HG03457 (cell line): ENCODE data around the gene TLE3.
"Not testable (repeated sequence)": the region's sequence is repeated elsewhere in the genome, so short reads cannot be mapped to it uniquely, and the experiment has no call there.

Source experiments
- ATAC-seq: cut with Tn5 transposase; IDR thresholded peaks from one replicate; pipeline ENCODE4 v1.9.1; 2021; ENCODE audit warnings: moderate number of reproducible peaks; ENCODE audit not compliant: unreplicated experiment

Gene TLE3

GRCh38 chr15:70127288-70127746 is 29.6 kb upstream of the TLE3 start:
- no peak for ATAC-seq

GRCh38 chr15:70126362-70126761 is 28.6 kb upstream of the TLE3 start:
- no peak for ATAC-seq

GRCh38 chr15:70125605-70126004 is 27.9 kb upstream of the TLE3 start:
- no peak for ATAC-seq

- ATAC-seq, result no peak
These were observed 24.0 kb upstream of the TLE3 start for GRCh38 chr15:70121624-70122302.

GRCh38 chr15:70120958-70121623 is 23.4 kb upstream of the TLE3 start:
- no peak for ATAC-seq

GRCh38 chr15:70119911-70120508 is 22.3 kb upstream of the TLE3 start:
- no peak for ATAC-seq

GRCh38 chr15:70118599-70118998 is 20.9 kb upstream of the TLE3 start:
- no peak for ATAC-seq

- ATAC-seq, result no peak
These were observed 18.6 kb upstream of the TLE3 start for GRCh38 chr15:70116317-70116716.

GRCh38 chr15:70114221-70114620 is 16.5 kb upstream of the TLE3 start:
- no peak for ATAC-seq

GRCh38 chr15:70113304-70113700 is 15.6 kb upstream of the TLE3 start:
- no peak for ATAC-seq

GRCh38 chr15:70112572-70113303 is 15.0 kb upstream of the TLE3 start:
- not testable (repeated sequence) for ATAC-seq

GRCh38 chr15:70112074-70112395 is 14.3 kb upstream of the TLE3 start:
- no peak for ATAC-seq

- ATAC-seq, result no peak
These were observed 13.7 kb upstream of the TLE3 start for GRCh38 chr15:70111203-70112073.

- no peak for ATAC-seq
These were observed 12.3 kb upstream of the TLE3 start for GRCh38 chr15:70109978-70110377.

GRCh38 chr15:70109531-70109930 is 11.8 kb upstream of the TLE3 start:
- no peak for ATAC-seq

GRCh38 chr15:70103880-70104626 is 6.3 kb upstream of the TLE3 start:
- no peak for ATAC-seq

- ATAC-seq, result no peak
These were observed 5.1 kb upstream of the TLE3 start for GRCh38 chr15:70102827-70103226.

- no peak for ATAC-seq
These were observed 3.9 kb upstream of the TLE3 start for GRCh38 chr15:70101459-70102113.
